Activated CD4-positive, alpha-beta T cell treated with anti-CD3 and anti-CD28 coated beads, Interleukin-2, amount 10 ng/mL, durations not matched to agents 24 days and 14 days (primary cell): Measurements from ENCODE around the gene WRAP73. TPM values are rescaled to one million over a fixed set of nuclear protein-coding genes. Genes with fewer than 3 reads are reported as not detected.

Experiments
- DNase-seq: peaks from one replicate; pipeline ENCODE4 v3.0.0; 2022
- H3K27ac Mint-ChIP-seq: one replicate; pipeline ENCODE4 v1.8.0; 2022; ENCODE audit warnings: mild to moderate bottlenecking, mixed read lengths
- H3K27me3 Mint-ChIP-seq: one replicate; pipeline ENCODE4 v1.8.0; 2022; ENCODE audit warnings: mixed read lengths
- H3K36me3 Mint-ChIP-seq: one replicate; pipeline ENCODE4 v1.8.0; 2022; ENCODE audit warnings: low read depth, mild to moderate bottlenecking, mixed read lengths
- H3K4me1 Mint-ChIP-seq: one replicate; pipeline ENCODE4 v1.8.0; 2021; ENCODE audit warnings: mixed read lengths
- H3K4me3 Mint-ChIP-seq: one replicate; pipeline ENCODE4 v1.8.0; 2022; ENCODE audit warnings: mild to moderate bottlenecking, moderate library complexity, mixed read lengths
- H3K9me3 Mint-ChIP-seq: one replicate; pipeline ENCODE4 v1.8.0; 2021; ENCODE audit warnings: mixed read lengths
- intact Hi-C: fragments of 100-400 bp; cut with micrococcal nuclease; formaldehyde crosslinking; loops from one replicate; pipeline ENCODE4 v1.15.1; 2023
- total RNA-seq: library from RNA; stranded (reverse); gene quantifications from 2 replicates; pipeline ENCODE4 v1.2.3, GENCODE V29; 2022

Gene WRAP73
- total RNA-seq, 1 donor from 2014 or later, result 41.3 TPM

DNA sequence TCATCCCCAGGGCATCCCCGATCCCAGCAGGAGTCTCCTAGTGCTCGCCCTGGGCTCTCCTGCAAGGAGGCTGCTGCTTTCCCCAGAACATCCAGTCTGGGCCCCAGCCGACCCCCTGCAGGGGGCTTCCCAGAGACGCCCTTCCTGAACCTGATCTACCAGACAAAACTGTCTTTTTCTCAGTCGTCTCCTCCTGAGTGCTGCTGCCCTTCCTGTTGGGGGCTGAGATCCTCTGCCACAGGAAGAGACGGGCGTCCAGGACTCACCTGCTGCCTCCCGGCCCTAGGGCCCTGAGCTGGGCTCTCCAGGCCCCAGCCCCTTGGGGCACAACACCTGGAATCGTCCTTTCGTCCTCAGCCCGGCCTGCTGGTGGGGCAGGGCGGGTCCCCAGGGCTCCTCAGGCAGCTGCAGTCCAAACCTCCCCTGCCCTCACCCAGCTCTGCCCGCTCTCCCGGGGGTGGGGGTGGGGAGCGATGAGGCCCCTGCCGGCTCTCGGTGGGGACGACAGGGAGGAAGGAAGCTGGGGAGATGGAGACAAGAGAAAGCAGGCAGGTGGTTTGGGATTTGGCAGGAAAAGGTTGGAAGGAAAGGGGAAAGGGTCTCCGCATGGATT is 39.3 kb upstream of the WRAP73 start:
- no peaks in the 10 kb centered on the region for H3K9me3 Mint-ChIP-seq
- no peaks in the 10 kb centered on the region for H3K36me3 Mint-ChIP-seq
- H3K4me1 Mint-ChIP-seq, result no peaks in the 10 kb centered on the region
- intact Hi-C loops, result no loop called here
- H3K27ac Mint-ChIP-seq, result no peak overlapping the region
- H3K27me3 Mint-ChIP-seq, result no peaks in the 10 kb centered on the region
- DNase-seq, result no peak
- H3K4me3 Mint-ChIP-seq, result no peak overlapping the region

DNA sequence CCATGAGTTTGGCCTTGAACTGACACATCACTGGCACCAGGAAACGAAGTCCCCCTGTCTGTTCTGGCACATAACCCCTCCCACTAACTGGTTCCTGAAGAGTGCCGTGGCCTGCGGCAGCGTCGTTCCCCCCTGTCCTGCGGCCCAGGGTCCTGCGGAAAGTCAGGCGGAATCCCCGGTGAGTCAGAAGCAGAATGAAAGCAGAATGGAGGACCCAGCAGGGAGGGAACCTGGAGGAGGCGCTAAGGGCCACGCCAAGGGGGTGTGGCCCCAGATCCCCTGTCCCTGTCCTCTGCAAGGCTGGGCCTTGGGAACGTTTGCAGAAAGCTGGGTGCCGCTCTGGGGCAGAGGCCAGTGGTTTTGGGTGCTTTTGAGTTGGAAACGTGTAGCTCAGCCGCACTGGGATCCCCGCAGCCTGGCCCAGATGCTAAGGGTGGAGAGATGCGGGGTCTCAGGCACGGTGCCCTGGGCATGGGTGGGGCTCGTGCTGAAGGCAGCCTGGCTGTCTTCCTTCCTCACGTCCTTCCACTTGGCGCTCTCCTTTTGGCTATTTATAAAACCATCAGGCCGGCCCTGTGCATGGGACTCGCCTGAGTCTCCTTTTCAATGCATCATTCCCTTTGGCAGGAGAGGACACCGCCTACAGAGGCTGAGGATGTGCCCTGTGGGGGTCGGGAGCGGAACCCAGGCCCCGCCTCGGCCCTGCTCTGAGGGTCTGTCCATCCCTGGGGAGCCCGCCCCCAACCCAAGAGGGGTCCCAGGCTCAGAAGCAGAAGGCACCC is 38.6 kb upstream of the WRAP73 start:
- Mint-ChIP-seq H3K9me3 (no peaks in the 10 kb centered on the region), H3K36me3 (no peaks in the 10 kb centered on the region), H3K4me3 (no peak overlapping the region), H3K27ac (no peak overlapping the region), H3K4me1 (no peaks in the 10 kb centered on the region), H3K27me3 (no peaks in the 10 kb centered on the region)
- intact Hi-C loops, result no loop called here
- no peak for DNase-seq

DNA sequence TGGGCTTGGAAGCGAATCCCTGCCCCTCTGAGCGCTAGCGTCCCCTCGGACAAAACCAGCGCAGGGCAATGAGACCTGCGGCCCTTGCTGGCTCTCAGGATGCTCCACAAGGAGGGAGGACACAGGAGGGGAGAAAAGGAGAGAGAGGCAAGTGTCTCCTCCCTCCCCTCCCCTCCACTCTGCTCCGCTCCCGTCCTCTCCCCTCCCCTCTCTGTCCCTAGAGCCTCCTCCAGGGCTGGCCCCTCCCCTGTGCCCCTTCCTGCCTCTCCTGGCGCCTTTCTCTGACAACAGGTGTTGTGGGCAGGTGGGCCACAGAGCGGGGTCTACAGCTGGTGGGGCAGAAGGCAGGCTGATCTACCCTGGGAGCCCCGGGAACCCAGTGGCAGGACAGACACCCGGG is 37.6 kb upstream of the WRAP73 start:
- intact Hi-C loops, result no loop called here
- H3K4me3 Mint-ChIP-seq, result no peak overlapping the region
- no peaks in the 10 kb centered on the region for H3K4me1 Mint-ChIP-seq
- H3K27ac Mint-ChIP-seq, result no peak overlapping the region
- no peaks in the 10 kb centered on the region for H3K36me3 Mint-ChIP-seq
- no peaks in the 10 kb centered on the region for H3K27me3 Mint-ChIP-seq
- no peak for DNase-seq
- no peaks in the 10 kb centered on the region for H3K9me3 Mint-ChIP-seq

DNA sequence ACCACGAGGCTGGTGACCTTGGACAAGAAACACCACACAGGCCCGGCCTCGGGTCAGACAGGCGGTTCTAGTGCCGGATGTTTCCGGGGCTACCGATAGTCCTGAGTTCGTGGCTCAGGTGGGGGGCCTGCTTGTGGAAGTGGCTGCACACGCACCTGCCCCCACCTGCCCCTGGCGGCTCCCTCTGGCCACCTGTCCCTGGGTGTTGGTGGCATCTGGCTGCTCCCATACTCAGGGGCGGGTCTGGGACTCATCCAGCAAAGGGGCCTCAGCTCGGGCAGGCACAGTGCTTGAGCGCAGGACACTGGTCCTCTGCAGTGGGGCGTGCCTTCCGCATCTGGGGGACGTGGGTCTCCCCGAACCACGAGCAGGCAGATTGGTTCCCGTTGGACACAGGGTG is 36.0 kb upstream of the WRAP73 start:
- intact Hi-C loops, result no loop called here
- no peaks in the 10 kb centered on the region for H3K4me1 Mint-ChIP-seq
- H3K27me3 Mint-ChIP-seq, result no peaks in the 10 kb centered on the region
- no peak for DNase-seq
- no peak overlapping the region for H3K4me3 Mint-ChIP-seq
- no peak overlapping the region for H3K27ac Mint-ChIP-seq
- no peaks in the 10 kb centered on the region for H3K9me3 Mint-ChIP-seq
- no peaks in the 10 kb centered on the region for H3K36me3 Mint-ChIP-seq

DNA sequence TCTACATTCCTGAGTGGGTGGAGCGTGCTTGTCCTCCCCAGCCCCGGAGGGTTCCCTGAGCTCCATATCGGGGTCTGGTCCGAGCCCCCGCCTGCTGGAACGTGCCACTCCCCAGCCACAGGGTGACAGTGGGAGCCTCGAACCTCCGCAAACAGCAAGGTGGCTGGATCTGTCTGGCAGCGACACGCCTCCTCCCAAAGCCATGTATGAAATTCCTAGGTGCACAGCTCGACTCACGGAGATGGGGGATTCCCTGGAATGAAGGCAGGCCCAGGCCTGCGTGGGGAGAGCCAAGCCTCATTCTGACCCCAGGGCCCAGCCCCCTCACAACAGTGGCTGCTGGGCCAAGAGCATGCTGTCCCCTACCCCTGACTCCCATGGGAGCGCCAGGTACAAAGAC is 35.3 kb upstream of the WRAP73 start:
- intact Hi-C loops, result no loop called here
- no peak overlapping the region for H3K4me3 Mint-ChIP-seq
- H3K36me3 Mint-ChIP-seq, result no peaks in the 10 kb centered on the region
- DNase-seq, result no peak
- H3K27me3 Mint-ChIP-seq, result no peaks in the 10 kb centered on the region
- H3K4me1 Mint-ChIP-seq, result no peaks in the 10 kb centered on the region
- no peaks in the 10 kb centered on the region for H3K9me3 Mint-ChIP-seq
- no peak overlapping the region for H3K27ac Mint-ChIP-seq

DNA sequence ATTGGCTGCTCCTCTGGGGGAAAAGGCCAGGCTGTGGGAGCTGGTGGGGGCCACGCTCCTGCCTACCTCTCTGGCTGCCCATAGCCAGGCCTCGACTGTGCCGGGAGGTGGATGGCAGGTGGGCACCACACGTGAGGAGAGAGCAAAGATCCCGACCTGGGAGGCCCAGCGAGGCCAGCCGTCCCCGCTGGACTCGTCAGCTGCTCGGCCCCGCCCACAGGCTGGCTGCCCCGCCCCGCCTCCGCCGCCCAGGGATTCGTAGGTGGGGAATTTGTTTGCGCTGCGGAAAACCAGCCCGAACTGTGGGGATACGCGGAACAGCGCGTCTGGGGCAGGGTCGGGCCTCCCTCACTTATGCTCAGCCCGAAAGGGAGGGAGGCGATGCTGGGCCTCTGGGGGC is 34.1 kb upstream of the WRAP73 start:
- H3K9me3 Mint-ChIP-seq, result no peaks in the 10 kb centered on the region
- intact Hi-C loops, result no loop called here
- H3K36me3 Mint-ChIP-seq, result no peaks in the 10 kb centered on the region
- H3K4me1 Mint-ChIP-seq, result peaks cover 5% of the 10 kb centered on the region
- peaks cover 2% of the 10 kb centered on the region for H3K27me3 Mint-ChIP-seq
- H3K27ac Mint-ChIP-seq, result no peak overlapping the region
- no peak overlapping the region for H3K4me3 Mint-ChIP-seq
- no peak for DNase-seq

DNA sequence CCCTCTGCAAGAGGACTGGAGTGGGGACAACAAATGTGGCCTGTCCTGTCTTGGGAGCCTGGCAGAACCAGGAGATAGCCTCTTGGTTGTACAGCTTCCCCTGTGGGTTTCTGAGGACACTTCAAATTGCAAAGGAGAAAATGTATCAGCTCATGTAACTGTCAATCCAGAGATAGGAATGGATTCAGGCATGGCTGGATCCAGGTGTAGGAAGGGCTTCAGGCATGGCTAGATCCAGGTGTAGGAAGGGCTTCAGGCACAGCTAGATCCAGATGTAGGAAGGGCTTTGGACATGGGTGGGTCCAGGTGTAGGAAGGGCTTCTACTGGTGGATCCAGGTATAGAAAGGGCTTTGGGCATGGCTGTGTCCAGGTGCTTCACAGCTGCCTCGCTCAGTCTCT is 33.3 kb upstream of the WRAP73 start:
- Mint-ChIP-seq H3K27me3 (peaks cover 2% of the 10 kb centered on the region), H3K9me3 (no peaks in the 10 kb centered on the region), H3K4me1 (peaks cover 5% of the 10 kb centered on the region), H3K27ac (no peak overlapping the region), H3K4me3 (no peak overlapping the region), H3K36me3 (no peaks in the 10 kb centered on the region)
- intact Hi-C loops, result no loop called here
- no peak for DNase-seq

DNA sequence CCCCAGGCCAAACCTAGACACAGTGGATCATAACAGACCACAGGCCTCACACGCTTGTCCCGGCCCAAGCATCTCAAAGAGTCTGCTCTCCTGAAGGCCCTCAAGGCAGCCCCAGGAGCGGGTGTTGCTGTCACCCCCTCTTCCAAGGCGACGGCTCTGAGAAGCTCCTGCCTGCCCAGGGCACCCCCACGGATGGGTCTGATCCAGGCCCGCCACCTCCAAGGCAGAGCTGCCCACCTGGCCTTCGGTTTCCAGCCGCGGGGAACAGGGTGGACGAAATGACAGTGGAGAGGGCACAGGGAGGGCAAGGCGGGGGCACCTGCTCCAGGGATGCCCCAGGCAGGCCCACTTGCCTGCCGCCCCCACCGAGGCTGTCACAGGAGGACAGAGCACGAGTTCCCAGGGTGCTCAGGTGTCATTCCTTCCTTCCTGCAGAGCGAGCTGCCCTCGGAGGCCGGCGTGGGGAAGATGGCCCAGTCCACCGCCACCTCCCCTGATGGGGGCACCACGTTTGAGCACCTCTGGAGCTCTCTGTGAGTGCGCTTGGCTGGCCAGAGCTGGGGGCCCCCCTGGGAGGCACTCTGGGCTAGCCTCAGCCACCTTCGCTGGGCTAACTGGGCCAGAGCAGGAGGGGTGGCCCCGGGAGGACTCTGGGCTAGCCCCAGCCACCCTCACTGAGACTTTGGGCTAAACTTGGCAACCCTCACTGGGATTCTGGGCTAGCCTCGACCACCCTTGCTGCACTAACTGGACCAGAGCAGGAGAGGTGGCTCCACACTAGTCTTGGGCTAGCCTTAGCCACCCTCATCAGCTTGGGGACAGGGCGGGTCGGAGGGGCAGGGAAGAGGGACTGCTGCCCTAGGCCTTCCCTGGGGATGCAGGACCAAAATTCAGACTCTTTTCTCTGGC is 32.2 kb upstream of the WRAP73 start:
- peaks cover 2% of the 10 kb centered on the region for H3K27me3 Mint-ChIP-seq
- H3K4me3 Mint-ChIP-seq, result no peak overlapping the region
- intact Hi-C loops, result no loop called here
- no peak for DNase-seq
- no peaks in the 10 kb centered on the region for H3K9me3 Mint-ChIP-seq
- H3K36me3 Mint-ChIP-seq, result no peaks in the 10 kb centered on the region
- H3K4me1 Mint-ChIP-seq, result peaks cover 5% of the 10 kb centered on the region
- no peak overlapping the region for H3K27ac Mint-ChIP-seq

DNA sequence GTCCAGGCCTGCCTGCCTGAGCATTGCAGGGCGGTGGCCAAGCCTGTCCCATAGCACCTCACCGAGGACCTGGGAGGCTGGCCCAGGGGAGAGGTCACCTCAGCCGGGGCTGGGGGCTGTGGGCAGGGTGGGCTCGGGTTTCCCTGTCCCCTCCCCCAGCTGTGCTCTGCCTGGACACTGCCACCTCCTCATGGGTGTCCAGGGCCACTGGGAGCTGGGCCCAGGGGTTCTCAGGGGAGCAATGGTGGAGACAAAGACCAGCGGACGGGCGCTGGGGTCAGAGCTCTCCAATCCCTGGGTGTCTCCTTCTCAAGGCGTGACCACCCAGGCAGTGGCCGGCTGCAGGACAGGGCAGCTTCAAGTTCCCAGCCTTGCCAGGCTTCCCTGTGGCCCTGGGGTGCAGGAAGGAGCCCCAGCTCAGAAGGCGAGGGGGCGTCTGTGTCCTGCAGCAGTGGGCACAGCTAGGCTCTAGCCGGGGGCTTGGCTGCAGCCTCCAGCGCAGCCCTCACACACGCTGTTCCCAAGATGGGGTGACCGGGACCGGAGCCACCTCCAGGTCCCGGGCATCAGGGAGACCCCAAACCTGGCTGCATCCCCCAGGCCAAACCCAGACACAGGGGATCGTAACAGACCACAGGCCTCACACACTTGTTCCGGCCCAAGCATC is 31.5 kb upstream of the WRAP73 start:
- Mint-ChIP-seq H3K27ac (no peak overlapping the region), H3K4me1 (peaks cover 5% of the 10 kb centered on the region), H3K9me3 (no peaks in the 10 kb centered on the region), H3K36me3 (no peaks in the 10 kb centered on the region), H3K27me3 (peaks cover 2% of the 10 kb centered on the region), H3K4me3 (no peak overlapping the region)
- intact Hi-C loops, result no loop called here
- no peak for DNase-seq

DNA sequence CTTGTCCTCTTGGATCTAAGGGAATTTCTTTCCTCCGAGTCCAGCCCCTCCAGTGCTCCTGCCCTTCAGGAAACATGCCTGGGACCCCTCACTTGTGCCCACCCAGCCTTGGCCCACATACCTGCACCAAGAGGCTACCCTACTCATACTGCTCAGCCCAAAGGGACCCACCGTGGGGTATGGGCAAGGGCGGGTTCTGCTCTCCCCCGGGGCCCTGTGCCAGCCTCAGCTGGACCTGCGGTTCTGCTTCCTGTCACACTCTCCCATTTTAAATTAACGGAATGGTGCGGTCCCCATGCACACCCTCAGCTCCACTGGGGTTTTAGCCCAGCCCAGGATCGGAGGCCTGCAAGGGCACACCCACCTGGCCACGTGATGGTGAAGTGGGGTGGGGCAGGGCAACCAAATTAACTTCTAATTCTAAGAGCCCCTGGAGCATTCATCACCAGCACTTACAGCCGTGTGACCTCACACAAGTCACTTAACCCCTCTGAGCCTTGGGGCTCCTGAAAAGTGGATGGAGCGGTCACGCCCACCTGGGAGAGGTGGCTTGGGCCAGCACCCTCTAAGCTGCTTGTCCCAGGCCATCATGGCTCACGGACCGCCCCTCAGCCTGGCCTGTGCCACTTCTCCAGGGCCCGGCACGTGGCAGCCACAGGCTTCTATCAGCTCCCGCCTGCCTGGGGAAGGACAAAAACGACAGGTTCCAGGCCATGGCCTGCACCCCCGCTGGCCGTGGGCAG is 30.8 kb upstream of the WRAP73 start:
- intact Hi-C loops, result no loop called here
- Mint-ChIP-seq H3K9me3 (no peaks in the 10 kb centered on the region), H3K4me3 (no peak overlapping the region), H3K27me3 (peaks cover 2% of the 10 kb centered on the region), H3K27ac (no peak overlapping the region), H3K4me1 (peaks cover 5% of the 10 kb centered on the region), H3K36me3 (no peaks in the 10 kb centered on the region)
- DNase-seq, result no peak

DNA sequence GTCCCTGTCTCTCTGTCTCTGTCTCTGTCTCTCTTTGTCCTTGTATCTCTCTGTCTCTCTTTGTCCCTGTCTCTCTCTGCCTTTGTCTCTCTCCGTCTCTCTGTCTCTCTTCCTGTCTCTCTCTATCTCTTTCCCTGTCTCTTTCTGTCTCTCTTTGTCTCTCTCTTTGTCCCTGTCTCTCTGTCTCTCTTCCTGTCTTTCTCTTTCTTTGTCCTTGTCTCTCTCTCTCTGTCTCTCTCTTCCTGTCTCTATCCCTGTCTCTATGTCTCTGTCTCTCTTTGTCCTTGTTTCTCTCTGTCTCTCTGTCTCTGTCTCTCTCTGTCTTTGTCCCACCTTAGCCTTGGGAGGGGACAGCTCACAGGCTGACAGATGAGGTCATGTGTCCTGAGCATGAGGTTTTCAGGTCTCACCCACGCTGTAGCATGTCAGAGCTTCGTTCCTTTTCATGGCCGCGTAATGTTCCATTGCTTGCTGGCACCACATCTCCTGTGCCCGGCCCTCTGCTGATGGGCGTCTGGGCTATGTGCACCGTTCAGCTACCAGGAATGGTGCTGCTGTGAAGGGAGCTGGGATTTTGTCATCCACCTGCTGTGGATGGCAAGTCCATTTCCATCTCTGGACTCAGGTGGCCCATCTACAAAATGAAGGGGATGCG is 30.0 kb upstream of the WRAP73 start:
- H3K36me3 Mint-ChIP-seq, result no peaks in the 10 kb centered on the region
- no peaks in the 10 kb centered on the region for H3K9me3 Mint-ChIP-seq
- H3K27me3 Mint-ChIP-seq, result peaks cover 2% of the 10 kb centered on the region
- peaks cover 5% of the 10 kb centered on the region for H3K4me1 Mint-ChIP-seq
- H3K27ac Mint-ChIP-seq, result no peak overlapping the region
- intact Hi-C loops, result no loop called here
- H3K4me3 Mint-ChIP-seq, result no peak overlapping the region
- DNase-seq, result no peak

DNA sequence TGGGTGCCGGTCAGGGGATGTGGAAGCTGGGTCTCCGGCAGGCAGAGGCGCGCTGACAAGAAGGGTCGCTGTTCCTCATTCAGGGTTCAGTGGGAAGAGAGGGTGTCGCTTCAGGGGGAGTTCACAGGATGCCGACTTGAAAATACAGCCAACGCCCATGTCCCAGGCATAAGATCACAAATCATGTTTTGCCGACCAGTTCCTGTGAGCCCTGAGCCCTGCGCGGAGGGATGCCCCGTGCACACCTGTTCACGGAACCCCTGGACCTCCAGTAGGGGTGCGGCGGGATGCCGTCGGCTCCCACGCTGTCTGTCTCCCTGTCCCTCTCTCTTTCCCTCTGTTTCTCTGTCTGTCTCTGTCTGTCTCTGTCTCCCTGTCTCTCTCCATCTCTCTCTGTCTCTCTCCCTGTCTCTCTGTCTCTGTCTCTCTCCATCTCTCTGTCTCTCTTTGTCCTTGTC is 29.2 kb upstream of the WRAP73 start:
- Mint-ChIP-seq H3K9me3 (no peaks in the 10 kb centered on the region), H3K4me3 (no peak overlapping the region), H3K27ac (no peak overlapping the region), H3K4me1 (peaks cover 5% of the 10 kb centered on the region), H3K27me3 (peaks cover 2% of the 10 kb centered on the region), H3K36me3 (no peaks in the 10 kb centered on the region)
- intact Hi-C loops, result no loop called here
- DNase-seq, result no peak
